Measurements from ENCODE around the gene NRXN2. TPM values are rescaled to one million over a fixed set of nuclear protein-coding genes. Genes with fewer than 3 reads are reported as not detected.
"Not testable (repeated sequence)": the region's sequence is repeated elsewhere in the genome, so short reads cannot be mapped to it uniquely, and the experiment has no call there.

NRXN2 gene
- polyA plus RNA-seq, 3 donors = 1.2 to 4.6 (median 2.7) TPM

DNA sequence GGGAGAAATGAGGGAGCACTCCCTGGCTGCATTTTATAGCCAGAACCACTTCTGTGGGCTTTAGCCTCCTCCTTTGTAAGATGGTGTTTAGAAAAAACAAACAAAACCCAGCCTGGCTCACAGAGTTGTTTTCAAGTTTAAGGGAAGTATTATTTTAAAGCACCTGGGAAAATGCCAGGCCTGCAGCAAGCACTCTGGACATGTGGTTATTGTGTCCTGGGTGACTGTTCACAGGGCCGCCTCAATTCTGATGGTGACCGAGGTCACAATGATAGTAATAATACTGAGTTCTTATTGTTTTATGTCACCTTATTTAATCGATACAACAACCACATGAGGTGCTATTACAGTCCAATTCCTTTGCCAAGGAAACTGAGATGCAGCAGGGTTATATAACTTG, 152.7 kb downstream of the NRXN2 start:
- no peak overlapping the region for H3K27ac ChIP-seq (ENCODE audit: low read depth, low read length)
- WGBS, 3 donors = 90 to 95% (median 91%) methylated on average over 3 of the region's 3 CpGs

DNA sequence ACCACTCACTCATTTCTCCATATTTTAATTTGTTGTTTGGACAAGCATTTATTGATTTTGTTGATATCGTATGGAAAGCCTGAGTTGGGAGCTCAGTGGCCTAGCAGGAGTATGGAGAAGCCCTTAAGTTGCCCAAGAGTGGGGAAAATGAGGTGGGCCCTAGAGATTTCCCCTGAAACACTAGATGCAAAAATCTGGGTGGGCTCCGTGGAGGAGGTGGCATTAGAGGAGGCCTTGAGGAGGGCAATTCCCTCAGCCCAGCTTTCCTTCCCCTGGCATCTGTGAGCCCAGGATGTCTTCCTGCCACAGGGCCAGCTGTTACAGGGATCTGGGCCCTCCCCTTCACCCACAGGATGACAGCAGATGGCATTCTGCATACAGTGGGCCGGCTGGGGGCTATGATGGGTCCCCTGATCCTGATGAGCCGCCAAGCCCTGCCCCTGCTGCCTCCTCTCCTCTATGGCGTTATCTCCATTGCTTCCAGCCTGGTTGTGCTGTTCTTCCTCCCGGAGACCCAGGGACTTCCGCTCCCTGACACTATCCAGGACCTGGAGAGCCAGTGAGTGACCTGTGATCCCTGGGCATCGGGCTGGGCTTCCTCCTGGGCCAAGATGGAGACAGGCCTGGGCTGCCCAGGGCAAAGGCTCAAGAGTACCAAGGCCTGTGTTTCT, 153.6 kb downstream of the NRXN2 start:
- WGBS, 3 donors = 89 to 92% (median 92%) methylated on average over 8 of the region's 8 CpGs
- no peak overlapping the region for H3K27ac ChIP-seq (ENCODE audit: low read depth, low read length)

DNA sequence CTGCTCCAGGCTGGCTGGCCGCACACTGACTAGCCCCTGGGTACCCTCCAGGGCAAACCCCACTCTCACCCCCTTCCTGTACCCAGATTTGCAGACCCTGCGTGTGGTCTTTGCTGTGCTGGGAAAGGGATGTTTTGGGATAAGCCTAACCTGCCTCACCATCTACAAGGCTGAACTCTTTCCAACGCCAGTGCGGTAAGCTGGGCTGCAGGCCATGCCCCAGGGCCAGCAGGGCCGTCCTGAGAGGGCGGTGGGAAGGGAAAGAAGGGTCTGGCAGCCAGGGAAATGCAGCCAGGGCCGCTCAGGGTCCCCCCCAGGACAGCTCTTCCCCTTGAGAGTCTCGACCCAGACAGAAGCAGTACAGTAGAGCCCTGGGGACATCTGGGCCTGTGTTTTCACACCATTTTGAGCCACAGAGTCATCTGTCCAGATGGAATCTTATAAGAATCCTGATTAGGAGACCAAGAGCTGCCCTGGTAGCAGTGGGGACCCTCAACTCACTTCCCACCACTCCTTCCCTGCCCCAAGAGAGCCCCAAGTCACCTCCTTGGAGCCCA, 154.3 kb downstream of the NRXN2 start:
- H3K27ac ChIP-seq (ENCODE audit: low read depth, low read length) = no peak overlapping the region
- 85 to 89% (median 88%) methylated on average over 8 of the region's 8 CpGs for WGBS, 3 donors

DNA sequence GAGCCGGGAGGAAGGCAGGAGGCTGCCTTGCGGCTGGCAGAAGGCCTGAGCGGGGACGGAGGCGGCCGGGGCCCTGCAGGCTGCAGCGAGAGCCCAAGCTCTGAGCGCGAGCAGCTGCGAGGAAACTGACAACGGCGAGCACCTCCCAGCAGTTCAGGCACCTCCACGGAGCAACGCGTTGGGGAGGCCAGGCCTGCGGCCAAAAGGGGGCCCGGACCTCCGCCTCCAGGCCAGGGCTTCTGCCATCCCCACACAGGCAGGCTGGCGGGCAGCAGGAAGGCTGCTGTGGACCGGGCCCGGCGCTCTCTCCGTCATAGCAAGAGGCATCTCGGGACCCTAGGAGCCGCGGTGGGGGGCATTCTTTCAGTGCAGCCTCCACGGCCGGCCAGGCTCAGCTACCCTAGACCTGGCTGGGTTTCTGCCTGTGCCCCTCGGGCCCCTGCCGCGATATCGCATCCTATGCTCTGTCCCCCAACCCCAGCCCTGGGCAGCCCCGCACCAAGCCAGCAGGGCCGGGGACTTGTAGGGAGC, 154.9 kb downstream of the NRXN2 start:
- 88 to 91% (median 89%) methylated on average over 31 to 34 of the region's 34 CpGs for WGBS, 3 donors

DNA sequence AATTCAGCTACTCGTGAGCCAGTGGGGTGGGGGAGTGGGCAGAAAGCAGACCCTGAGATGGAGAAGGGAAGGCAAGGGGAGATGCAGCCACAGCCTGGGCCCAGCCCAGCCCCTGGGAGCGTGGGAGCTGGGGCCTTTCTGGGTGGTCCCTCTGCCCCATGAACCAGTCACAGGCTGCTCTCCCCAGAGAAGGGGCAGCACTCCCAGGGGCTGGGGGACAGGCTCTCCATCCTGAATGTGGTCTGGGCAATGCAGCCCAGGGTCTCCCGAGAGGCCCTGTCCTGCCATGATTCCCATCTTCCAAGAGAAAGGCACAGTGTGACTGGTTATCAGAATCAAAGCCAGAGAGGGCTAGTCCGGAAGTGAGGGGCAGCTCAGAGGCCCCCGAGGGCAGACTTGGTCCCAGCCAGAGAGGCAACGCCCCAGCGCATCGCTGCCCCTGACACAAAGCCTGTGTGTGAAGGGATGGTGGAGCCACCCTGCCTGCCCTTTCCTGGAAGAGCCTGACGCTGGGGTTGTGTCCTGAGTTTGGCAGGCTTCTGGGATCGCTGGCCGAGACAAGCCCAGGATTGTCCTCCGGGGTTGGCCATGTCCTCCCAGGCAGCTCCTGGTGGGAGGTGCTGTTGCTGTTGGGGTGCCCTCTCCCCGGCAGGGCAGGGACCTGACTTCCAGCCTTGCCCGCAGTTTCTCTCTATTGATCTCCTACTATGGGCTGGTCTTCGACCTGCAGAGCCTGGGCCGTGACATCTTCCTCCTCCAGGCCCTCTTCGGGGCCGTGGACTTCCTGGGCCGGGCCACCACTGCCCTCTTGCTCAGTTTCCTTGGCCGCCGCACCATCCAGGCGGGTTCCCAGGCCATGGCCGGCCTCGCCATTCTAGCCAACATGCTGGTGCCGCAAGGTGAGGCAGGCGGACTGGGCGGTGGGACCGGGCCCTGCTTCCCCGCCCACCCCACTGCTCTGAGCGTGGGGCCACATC, 155.8 kb downstream of the NRXN2 start:
- WGBS, 3 donors = 83 to 88% (median 86%) methylated on average over 28 to 30 of the region's 30 CpGs
- no peak overlapping the region for H3K27ac ChIP-seq (ENCODE audit: low read depth, low read length)

More for the DNA sequence above, 154.9 kb downstream of the NRXN2 start:
- no peak overlapping the region for H3K27ac ChIP-seq (ENCODE audit: low read depth, low read length)

DNA sequence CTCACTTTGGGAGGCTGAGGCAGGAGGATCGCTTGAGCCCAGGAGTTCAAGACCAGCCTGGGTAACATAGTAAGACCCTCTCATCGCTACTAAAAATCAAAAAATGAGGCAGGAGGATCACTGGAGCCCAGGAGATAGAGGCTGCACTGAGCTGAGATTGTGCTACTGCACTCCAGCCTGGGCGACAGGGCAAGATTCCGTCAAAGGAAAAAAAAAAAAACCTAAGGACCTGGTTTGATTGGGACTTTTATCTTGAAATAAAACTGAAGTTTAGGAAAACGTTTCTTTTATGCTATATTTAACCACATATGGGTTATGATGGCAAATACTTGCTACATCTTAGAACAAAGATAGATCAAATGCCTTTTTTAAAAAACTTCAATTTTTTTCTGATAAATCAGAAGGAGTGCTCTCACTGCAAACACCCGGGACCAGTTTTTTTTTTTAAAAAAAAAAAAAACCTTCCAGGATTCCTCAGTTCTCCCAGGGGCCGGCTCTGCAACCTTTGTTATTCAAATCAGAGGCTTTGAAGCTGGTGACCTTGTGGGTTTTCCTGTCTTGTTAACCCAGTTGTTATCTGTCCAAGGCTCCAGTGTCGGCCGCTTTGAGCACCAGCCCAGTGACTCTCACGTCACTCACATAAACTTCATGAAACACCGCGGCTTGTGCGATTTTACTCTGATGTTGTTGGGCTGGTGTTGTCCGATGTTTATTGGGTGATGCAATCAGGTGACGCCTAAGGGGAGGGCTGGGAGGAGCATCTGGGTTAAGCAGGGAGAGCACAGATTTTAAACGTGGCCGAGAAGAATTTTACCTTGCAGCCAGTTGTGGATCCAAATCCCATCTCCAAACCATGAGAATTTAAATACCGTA, 156.7 kb downstream of the NRXN2 start:
- H3K27ac ChIP-seq (ENCODE audit: low read depth, low read length) = no peak overlapping the region
- 23 to 43% (median 29%) methylated on average over 18 of the region's 18 CpGs for WGBS, 3 donors

DNA sequence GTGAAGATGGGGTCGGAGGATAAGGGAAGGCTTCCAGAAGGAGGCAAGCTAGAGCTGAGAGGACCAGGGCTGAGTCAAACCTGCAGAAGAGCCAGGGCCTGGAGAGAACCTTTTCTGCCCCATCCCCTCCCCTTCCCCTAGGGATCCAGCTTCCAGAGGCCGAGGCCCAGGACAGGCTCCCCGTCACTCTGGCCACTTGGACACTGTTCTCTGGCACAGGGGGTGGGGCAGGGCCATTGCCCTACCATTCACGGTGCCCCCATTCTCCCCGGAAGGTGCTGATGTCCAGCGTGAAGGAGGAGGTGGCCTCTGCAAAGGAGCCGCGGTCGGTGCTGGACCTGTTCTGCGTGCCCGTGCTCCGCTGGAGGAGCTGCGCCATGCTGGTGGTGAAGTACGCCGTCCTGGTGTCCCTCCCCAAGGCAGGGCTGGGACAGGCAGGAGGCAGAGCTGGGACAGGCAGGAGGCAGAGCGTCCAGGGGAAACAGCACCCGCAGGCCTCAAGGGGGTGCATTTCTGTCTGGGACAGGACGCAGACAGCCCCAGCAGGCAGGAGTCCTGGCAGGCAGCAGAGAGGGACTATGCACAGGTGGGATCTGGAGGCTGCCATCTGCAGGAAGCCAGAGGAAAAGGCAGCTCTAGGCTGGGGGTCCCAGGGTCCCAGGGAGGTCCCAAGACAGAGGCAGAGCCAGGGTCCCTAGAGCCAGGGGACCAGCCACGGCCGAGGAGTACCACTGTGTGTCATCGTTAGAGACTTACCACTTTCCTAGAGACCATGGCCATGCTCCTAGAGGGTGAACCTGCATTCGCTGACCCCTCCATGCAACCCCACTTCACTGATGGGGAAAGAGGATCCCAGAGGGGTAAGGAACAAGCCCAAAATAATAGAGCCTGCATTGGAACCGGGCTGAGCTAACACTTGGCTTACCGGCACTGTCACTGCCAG, 157.8 kb downstream of the NRXN2 start:
- H3K27ac ChIP-seq (ENCODE audit: low read depth, low read length) = no peak overlapping the region
- 87 to 90% (median 89%) methylated on average over 24 of the region's 24 CpGs for WGBS, 3 donors

DNA sequence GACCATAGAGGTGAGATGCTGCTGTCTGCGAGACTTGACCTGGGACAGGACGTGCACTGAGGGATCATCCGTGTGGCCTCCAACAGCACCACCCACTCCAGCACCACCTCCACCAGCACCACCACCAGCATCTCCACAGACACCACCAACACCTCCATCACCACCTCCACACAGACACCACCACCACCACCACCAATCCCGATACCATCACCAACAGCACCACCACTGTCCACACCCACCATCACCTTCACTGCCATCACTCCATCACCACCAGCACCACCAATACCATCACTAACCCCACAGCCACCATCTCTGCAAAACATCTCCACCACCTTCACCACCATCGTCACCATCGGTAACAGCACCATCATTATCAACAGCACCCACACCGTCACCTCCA, 158.6 kb downstream of the NRXN2 start:
- WGBS, 3 donors = 92 to 98% (median 97%) methylated on average over 7 of the region's 7 CpGs
- H3K27ac ChIP-seq (ENCODE audit: low read depth, low read length) = no peak overlapping the region

DNA sequence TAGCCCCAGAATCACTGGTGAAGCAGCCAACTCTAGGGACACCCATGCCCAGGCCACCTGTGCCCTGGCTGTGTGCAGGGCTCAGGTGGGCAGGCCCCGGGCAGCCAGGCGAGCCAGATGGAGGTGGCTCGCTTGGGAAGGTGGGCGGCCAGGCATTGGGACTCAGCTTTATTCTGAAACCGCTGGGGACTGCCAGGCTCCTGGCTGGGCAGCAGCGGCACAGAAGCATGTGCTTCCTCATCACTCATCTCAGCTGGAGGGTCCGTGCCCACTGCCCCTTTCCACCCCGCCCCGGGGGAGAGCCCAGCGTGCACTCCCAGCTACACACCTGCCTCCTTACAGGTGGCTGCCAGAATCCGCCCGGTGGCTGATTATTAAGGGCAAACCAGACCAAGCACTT, 159.0 kb downstream of the NRXN2 start:
- 90 to 91% (median 90%) methylated on average over 12 of the region's 12 CpGs for WGBS, 3 donors

DNA sequence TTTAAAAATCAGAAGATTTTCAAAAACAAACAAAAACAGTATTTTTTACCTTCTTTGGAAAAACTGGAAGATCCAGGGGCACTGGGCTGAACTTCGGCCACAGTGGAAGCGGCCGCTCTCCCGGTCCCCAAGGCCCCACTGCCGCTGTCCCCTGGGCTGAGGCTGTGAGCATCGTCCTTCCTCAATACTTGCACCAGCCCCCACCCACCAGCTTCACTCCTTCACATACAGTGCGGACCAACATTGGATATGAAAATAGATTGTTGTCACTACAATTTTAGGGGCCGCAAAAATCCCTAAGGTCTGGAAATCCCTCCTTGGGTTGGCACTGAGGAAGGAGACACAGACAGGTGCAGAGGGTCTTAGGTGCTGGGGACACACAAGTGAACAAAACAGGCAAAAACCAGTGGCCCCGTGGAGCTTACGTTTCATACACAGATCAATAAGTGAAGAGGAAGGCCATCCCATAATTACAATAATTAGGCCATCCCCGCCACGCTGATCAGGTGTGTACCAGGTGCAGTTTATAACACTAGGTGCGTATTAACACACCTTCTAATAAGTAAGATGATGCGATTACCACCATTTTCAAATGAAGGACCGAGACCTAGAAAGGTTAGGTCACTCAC, 160.2 kb downstream of the NRXN2 start:
- 90 to 91% (median 91%) methylated on average over 15 of the region's 15 CpGs for WGBS, 3 donors
- H3K27ac ChIP-seq (ENCODE audit: low read depth, low read length) = no peak overlapping the region

More for the DNA sequence above, 159.0 kb downstream of the NRXN2 start:
- no peak overlapping the region for H3K27ac ChIP-seq (ENCODE audit: low read depth, low read length)

DNA sequence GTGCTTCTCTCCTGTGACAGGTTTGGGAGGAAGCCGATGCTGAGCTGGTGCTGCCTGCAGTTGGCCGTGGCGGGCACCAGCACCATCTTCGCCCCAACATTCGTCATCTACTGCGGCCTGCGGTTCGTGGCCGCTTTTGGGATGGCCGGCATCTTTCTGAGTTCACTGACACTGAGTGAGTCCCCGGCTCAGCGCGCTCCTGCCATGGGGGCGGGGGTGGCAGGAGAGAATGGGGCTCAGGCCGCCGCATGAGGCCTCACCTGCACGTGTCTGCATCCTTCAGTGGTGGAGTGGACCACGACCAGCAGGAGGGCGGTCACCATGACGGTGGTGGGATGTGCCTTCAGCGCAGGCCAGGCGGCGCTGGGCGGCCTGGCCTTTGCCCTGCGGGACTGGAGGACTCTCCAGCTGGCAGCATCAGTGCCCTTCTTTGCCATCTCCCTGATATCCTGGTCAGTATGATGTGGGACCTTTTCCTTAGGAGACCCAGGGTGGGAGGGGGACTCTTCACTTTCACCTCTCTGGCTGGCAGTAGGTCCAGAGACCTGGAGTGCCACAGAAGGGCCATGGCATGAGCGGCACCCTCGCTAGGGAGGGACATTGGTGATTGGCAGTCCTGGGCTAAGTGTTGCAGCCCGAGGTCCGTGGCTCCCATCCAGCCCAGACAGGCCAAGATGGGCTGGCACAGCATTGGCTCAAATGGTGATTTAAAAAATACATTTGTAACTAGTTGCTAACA, 160.8 kb downstream of the NRXN2 start:
- 90 to 93% (median 92%) methylated on average over 28 to 29 of the region's 29 CpGs for WGBS, 3 donors
- H3K27ac ChIP-seq (ENCODE audit: low read depth, low read length) = no peak overlapping the region

DNA sequence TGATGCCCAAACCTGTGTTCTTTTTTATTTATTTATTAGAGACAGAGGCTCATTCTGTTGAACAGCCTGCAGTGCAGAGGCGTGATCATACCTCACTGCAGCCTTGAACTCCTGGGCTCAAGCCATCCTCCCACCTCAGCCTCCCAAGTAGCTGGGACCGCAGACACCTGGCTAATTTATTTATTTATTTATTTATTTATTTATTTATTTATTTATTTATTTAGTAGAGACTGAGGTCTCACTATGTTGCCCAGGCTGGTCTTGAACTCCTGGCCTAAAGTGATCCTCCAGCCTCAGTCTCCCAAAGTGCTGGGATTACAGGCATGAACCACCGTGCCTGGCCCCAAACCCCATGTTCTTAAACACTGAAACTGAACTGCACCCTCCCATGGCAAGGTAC, 161.6 kb downstream of the NRXN2 start:
- H3K27ac ChIP-seq (ENCODE audit: low read depth, low read length) = not testable (repeated sequence)
- WGBS, 3 donors = 83 to 92% (median 92%) methylated on average over 3 of the region's 3 CpGs

DNA sequence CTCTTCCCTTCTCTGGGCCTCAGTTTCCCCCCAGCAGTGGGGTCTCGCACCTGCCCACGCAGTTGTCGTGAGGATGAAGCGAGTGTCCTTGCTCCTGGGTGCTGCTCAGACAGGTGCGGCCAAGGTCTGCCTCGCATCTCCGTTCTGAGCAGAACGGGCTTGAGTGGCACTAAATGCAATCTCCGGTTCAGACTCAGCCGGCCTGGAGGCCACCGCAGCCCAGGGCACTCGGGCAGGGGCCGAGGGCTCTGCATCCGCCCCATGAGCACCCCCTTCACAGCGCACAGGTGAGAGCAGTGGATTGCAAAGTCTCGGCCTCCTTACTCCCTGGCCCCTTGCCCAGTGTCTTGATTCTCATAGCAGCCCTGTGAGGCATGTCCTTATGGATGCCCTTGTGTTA, 162.1 kb downstream of the NRXN2 start:
- WGBS, 3 donors = 86 to 91% (median 91%) methylated on average over 16 of the region's 16 CpGs
- H3K27ac ChIP-seq (ENCODE audit: low read depth, low read length) = no peak overlapping the region

DNA sequence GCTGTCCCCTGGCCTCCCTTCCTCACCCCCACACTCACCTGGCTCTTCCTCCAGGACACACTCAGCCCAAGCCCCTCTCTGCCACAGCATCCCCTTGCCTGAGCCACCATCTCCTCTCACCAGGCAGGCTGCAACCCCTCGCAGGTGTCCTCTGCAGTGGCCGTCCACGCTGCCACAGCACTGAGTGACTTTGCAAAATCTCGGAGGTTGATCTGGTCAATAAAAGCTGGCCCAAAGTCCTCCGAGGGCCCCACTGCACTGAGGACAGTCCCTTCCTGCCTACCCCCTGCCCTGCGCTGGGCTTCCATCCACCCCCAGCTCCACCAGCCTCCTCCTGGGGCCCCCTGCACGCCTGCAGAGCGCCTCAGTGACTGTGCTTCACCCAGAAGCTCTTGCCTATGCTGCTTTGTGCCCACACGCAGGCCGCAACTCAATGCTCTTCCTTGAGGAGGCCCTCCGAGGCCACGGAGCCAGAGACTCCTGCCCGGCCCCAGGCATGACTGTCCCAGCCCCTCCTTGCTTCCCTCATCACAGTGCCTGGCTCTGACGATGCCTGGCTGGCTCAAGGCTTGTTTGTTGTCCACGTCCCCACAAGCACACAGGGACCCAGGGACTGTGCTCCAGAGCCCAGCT, 162.7 kb downstream of the NRXN2 start:
- WGBS, 3 donors = 74 to 83% (median 78%) methylated on average over 15 of the region's 15 CpGs

DNA sequence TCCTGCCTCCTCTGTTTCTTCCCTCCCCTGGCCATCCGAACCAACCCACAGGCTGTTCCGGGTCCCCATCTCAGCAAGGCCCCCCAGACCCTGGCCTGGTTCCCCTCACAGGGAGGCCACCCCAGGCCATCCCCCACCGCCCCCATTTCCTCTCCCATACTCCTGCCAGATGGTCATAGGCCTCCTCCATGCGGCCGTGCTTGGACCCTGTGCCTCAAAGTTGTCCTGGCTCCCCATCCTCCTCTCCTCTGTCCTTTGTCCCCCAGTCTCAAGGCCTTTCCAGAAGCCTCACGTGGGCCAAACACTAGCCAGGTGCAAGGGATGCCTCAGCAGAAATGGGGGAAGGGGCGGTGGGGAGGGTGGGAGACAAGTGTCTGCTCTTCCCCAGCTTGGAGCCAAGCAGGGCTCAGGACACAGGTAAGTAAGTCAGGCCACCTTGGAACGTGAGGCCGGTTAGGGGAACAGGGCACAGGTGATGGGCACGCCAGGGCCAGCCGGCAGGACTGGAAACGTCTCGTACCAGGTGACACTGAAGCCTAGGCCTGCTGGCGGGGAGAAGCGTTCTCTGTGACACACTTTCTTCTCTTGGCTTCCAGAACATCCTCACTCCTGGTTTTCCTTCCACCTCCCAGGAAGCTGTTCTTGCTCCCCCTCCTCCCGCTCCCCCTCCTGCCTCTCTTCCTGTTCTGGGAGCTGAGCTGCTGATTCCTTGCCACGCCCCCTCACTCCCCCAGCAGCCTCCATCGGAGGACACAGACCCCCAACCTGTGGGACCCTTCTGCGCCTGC, 163.5 kb downstream of the NRXN2 start:
- WGBS, 3 donors = 74 to 84% (median 84%) methylated on average over 17 to 19 of the region's 19 CpGs
- no peak overlapping the region for H3K27ac ChIP-seq (ENCODE audit: low read depth, low read length)

More for the DNA sequence above, 162.7 kb downstream of the NRXN2 start:
- no peak overlapping the region for H3K27ac ChIP-seq (ENCODE audit: low read depth, low read length)
